Measurements from ENCODE around the gene MACROD2.

Gene MACROD2

GRCh38 chr20:15267935-15268334, 1272.6 kb downstream of the MACROD2 start:
- DNase-seq (ENCODE audit: low spot score): no peak
- H3K27ac ChIP-seq: no peak overlapping the region
- ChIA-PET POLR2A (ENCODE audit: low non-redundant PET) (no interaction called here), CTCF (no interaction called here)
- no peak for TF ChIP-seq CTCF (conservative IDR thresholded peaks at IDR 0.05; ENCODE audit: low read depth)

- POLR2A ChIA-PET (ENCODE audit: low non-redundant PET): no interaction called here
- TF ChIP-seq CTCF (conservative IDR thresholded peaks at IDR 0.05; ENCODE audit: low read depth): no peak
- CTCF ChIA-PET: no interaction called here
- no peak overlapping the region for H3K27ac ChIP-seq
- peak; percentile 12 for DNase-seq (ENCODE audit: low spot score)
These were observed 1282.7 kb downstream of the MACROD2 start for GRCh38 chr20:15278041-15278440.

GRCh38 chr20:15287329-15287728, 1292.0 kb downstream of the MACROD2 start:
- ChIA-PET POLR2A (ENCODE audit: low non-redundant PET) (no interaction called here), CTCF (no interaction called here)

GRCh38 chr20:15288106-15288505, 1292.8 kb downstream of the MACROD2 start:
- ChIA-PET POLR2A (ENCODE audit: low non-redundant PET) (no interaction called here), CTCF (no interaction called here)
- no peak for TF ChIP-seq CTCF (conservative IDR thresholded peaks at IDR 0.05; ENCODE audit: low read depth)
- no peak for DNase-seq (ENCODE audit: low spot score)
- H3K27ac ChIP-seq: no peak overlapping the region

More at GRCh38 chr20:15287329-15287728, 1292.0 kb downstream of the MACROD2 start:
- H3K27ac ChIP-seq: no peak overlapping the region
- no peak for TF ChIP-seq CTCF (conservative IDR thresholded peaks at IDR 0.05; ENCODE audit: low read depth)
- no peak for DNase-seq (ENCODE audit: low spot score)

- no peak overlapping the region for H3K27ac ChIP-seq
- no peak for DNase-seq (ENCODE audit: low spot score)
- ChIA-PET POLR2A (ENCODE audit: low non-redundant PET) (no interaction called here), CTCF (no interaction called here)
- TF ChIP-seq CTCF (conservative IDR thresholded peaks at IDR 0.05; ENCODE audit: low read depth): no peak
These were observed 1294.0 kb downstream of the MACROD2 start for GRCh38 chr20:15289337-15289736.

- ChIA-PET CTCF (no interaction called here), POLR2A (ENCODE audit: low non-redundant PET) (no interaction called here)
- no peak for TF ChIP-seq CTCF (conservative IDR thresholded peaks at IDR 0.05; ENCODE audit: low read depth)
- H3K27ac ChIP-seq: no peak overlapping the region
- DNase-seq (ENCODE audit: low spot score): no peak
These were observed 1297.1 kb downstream of the MACROD2 start for GRCh38 chr20:15292405-15292804.

GRCh38 chr20:15296422-15296821, 1301.1 kb downstream of the MACROD2 start:
- POLR2A ChIA-PET (ENCODE audit: low non-redundant PET): no interaction called here
- CTCF ChIA-PET: no interaction called here
- no peak for DNase-seq (ENCODE audit: low spot score)
- no peak overlapping the region for H3K27ac ChIP-seq
- TF ChIP-seq CTCF (conservative IDR thresholded peaks at IDR 0.05; ENCODE audit: low read depth): no peak
